Measurements from ENCODE around the gene SYNDIG1.

The SYNDIG1 gene

GRCh38 chr20:24469116-24469893 lies at the start of gene SYNDIG1:
Gene SYNDIG1 (plus strand): TSS chr20:24469629. CDS start chr20:24543098, 73,469 bp downstream.
- DNase-seq: no peak

DNA sequence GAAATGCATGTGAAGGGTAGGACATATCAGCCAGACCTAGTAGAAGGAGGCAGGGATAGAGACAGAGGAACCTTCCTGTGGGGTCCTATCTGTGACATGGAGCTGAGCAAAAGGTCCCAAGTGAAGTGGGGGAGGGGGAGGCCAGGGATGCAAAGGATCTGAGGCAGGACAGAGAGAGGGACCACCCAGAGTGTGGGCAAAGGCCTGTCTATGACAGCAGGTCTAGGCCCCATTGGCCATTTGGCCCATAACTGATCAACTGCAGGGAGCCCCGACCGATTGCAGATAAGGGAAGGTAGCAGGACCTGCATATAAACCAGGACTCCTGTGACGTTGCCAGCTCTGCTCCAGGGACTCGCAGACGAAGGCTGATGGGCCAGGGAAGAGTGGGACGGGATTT lies 49.6 kb upstream of the SYNDIG1 start:
- DNase-seq: no peak

- no peak for DNase-seq
These were observed 48.9 kb upstream of the SYNDIG1 start for GRCh38 chr20:24420567-24420966.

- DNase-seq: no peak
These were observed 48.4 kb upstream of the SYNDIG1 start for GRCh38 chr20:24421071-24421470.

DNA sequence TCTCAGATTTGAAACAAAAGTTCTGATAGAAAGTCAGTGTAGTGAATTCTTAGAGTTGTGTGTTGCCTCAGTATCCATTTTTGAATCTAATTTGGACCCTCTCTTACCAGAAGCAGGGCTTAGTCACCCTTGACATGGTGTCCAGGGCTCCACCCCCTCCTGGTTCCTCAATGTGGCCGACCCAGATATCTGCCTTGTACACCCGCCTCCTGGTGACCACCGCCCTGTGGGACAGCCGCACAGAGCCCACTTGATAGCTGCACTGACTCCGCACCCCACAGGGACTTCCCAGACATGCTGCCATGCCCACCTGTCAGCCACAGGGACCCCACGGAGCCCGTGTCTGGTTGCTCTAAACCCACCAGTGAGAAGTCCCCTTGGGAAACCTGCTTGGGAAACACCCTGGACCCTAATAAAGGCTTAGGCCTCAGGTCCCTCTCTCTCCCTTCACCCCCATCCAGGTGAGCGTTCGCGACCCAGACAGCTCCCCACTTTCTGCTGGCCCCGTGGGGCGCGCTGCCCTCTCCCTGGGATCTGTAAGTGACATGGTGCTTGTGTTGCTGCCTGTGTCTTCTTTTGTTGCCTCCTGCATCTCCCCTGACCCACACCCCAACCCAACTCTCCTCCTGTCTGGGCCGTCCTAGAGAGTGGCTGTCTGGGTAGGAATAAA lies 47.2 kb upstream of the SYNDIG1 start:
- DNase-seq: no peak

GRCh38 chr20:24423390-24424313 lies 45.8 kb upstream of the SYNDIG1 start:
- no peak for DNase-seq

DNA sequence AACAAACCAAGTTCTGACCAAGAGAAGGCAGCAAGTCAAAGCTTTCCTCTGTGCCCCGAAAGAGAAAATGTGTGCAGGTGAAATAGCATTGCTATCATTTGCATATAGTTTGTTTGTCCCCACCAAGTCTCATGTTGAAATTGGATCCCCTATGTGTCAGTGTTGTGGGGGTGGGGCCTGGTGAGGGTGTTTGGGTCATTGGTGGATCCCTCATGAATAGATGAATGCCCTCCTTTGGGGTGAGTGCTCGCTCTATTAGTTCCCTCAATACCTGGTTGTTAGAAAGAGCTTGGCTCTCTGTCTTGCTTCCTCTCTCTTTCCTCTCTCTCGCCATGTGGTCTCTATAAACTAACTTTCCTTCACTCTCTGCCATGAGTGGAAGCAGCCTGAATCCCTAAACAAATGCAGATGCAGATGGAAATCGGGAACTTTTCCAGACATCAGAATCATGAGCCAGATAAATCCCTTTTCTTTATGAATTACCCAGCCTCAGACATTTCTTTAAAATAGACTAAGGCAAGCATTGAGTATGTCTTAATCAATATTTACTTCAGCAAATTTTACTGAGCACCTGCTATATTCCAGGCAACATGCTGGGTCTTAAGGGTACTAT lies 43.8 kb upstream of the SYNDIG1 start:
- no peak for DNase-seq

DNA sequence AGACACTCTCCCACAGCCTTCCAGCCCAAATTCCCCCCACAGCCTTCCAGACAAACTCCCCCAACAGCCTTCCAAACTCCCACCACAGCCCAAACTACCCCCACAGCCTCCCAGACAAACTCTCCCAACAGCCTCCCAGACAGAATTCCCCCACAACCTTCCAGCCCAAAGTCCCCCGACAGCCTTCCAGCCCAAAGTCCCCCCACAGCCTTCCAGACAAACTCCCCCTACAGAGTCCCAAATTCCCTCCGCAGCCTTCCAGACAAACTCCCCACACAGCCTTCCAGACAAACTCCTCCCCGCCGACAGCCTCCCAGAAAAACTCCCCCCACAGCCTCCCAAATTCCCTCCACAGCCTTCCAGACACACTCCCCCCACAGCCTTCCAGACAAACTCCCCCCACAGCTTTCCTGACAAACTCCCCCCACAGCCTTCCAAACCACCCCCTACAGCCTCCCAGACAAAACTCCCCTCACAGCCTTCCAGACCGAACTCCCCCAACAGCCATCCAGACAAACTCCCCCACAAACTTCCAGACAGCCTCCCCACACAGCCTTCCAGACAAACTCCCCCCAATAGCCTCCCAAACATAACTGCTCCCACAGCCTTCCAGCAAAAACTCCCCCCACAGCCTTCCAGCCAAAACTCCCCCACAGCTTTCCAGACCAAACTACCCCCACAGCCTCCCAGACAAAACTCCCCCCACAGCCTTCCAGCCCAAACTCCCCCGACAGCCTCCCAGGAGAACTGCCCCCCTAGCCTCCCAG lies 38.0 kb upstream of the SYNDIG1 start:
- DNase-seq: no peak

DNA sequence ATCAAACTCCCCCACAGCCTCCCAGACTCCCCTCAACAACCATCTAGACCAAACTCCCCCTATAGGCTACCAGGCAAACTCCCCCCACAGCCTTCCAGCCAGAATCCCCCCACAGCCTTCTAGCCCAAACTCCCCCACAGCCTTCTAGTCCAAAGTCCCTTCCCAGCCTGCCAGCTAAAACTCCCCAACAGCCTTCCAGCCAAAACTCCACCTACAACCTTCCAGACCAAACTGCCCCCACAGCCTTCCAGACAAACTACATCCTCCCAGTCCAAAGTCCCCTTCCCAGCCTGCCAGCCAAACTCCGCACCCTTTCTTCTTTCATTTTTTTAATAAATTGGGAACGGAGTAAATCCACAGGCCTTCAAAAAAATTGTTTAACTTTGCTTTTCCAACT lies 37.4 kb upstream of the SYNDIG1 start:
- no peak for DNase-seq

- no peak for DNase-seq
These were observed 33.3 kb upstream of the SYNDIG1 start for GRCh38 chr20:24436160-24436559.

DNA sequence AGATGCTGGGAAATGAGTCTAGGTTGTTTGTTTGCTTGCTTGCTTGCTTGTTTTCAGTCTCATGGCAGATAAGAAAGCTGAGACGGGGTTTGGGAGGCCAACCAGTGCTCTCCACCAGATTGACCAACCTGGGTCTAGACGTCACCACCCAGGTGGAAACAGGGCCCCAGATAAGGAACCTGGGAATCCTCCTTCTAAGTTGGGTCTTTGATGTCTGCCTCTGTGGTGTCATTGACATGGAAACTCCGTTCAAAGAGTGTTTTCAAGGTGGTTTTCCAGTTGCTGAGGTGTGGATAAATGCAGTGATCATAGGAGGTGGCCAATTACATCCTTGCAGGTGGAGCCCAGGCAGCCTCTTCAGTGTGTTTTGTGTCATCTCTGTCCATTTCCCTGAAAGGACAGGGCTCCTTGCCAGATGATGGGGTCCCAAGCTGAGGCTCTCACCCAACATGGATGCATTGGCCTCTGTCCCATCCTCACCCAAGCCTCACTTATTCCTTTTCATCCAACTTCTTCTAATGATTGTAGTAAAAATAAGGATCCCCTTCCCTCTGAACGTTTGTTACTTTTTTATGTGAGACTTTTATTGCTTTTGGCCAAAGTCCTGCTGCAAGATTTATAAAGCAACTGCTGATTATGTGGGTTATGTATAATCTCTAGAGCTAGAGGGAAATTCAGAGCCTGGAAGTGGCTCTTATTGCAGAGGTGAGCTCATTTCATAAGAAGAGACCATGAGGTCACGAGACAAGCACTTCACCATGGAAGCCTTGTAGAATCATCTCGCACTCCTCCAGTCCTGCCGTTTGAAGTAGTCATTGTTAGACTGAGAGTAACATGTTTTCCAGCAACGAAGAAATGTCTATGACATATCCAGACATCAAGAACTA lies 32.0 kb upstream of the SYNDIG1 start:
- no peak for DNase-seq

GRCh38 chr20:24438331-24438730 lies 31.1 kb upstream of the SYNDIG1 start:
- no peak for DNase-seq

GRCh38 chr20:24439737-24440387 lies 29.6 kb upstream of the SYNDIG1 start:
- no peak for DNase-seq

DNA sequence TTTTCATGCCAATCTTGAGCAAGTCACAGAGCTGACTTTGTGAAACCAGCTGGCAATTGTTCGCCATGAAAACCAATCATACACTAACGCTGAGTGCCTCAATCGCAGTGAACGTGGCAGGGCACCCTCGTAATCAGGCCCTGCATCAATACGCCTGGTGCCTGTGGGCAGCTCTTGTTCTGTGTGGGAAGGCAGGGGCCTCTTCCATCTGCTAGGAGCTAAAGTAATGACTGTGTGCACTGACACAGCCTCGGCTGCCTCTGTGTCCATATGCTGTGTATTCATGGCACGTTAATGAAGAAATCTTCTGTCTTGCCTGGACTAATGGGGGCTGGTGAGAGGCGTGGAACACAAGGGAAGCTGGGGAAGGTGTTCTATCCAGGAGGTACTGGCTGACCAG lies 27.8 kb upstream of the SYNDIG1 start:
- DNase-seq: no peak

GRCh38 chr20:24442909-24443308 lies 26.5 kb upstream of the SYNDIG1 start:
- no peak for DNase-seq

DNA sequence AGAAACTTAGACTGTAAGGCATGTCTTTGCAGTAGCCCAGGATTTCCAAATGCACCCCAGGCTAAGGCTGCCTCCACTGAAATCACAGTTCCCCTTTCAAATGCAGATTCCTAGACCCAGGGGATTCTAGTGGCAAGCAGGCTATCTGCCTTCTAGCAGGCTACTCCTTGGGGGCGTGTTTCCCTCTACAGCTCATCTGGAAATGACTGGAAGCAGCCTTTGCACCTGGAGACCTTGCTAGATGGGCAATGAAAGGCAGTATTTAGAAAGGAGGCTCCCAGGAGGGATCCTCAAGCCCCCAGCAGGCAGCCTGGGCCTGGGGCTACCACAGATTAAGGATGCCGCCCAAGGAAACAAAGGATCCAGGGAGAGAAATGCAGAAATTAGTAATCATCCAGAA lies 26.0 kb upstream of the SYNDIG1 start:
- DNase-seq: no peak

DNA sequence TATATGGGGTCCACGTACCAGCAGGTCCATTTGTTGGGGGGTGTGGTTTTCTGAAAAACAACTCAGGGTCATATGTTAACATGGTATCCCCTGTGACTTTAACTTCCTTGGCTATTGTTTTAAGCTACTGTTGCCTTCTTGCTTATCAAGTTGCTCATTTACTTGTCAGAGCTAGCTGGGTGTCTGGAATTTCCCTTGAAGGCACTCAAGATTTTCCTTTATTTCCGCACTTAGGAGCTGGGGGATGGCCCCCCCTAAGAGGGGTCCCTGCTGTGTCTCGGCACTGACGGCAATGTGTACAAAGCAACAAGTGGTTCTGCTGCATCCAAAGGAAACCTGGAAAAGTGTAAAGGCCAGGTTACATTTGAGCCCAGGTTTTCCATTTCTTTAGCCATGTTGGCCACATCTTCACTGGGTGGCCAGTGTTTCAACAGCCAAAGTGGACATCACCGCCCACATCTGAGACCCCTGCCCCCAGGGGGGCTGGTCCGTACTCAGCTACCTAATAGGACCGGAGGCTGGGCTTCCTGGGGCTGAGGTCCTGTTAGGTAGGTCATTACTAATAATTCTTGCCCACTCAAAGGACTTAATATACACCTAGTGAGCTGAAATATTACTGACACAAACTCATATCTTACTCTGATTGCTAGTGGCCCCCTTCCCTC lies 24.8 kb upstream of the SYNDIG1 start:
- no peak for DNase-seq

DNA sequence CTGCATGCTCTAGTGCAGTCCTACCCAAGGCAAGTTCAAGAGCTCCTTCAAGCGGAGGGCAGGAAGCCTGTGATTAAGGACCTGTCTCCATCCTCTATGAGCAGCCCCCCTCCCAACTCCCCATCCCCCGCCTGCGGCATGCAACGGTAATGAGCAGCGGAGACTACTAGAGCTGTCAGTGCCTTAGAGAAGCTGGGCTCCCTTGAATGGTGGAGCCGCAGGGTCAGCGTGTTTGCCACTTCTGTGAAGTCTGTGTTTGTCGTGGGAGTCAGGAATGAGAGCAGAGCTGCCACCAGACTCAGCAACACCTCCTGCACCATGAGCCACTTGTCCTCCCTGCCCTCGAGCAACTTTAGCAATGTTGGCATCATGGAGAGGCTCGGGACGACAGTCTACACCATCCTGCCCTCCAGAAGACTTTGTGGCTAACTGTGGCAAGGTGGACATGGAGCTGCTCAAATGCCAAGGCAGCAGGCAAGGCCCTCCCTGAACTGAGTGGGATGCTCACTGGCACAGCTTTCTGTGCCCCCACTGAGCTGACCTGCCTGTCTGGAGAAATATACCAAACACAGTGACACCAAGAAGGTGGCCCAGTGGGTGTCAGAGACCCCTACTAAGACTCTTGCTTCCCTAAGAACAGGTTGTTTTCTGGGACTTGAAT lies 23.8 kb upstream of the SYNDIG1 start:
- DNase-seq: no peak

- DNase-seq: no peak
These were observed 22.6 kb upstream of the SYNDIG1 start for GRCh38 chr20:24446811-24447210.

All from bone marrow (tissue), 2 donors.